ENCODE results near the gene PPP6R3.
A peak's percentile ranks its signal among the peaks of the same experiment; 100 is the strongest.
"Not testable (repeated sequence)": the region's sequence is repeated elsewhere in the genome, so short reads cannot be mapped to it uniquely, and the experiment has no call there.

The PPP6R3 gene

DNA sequence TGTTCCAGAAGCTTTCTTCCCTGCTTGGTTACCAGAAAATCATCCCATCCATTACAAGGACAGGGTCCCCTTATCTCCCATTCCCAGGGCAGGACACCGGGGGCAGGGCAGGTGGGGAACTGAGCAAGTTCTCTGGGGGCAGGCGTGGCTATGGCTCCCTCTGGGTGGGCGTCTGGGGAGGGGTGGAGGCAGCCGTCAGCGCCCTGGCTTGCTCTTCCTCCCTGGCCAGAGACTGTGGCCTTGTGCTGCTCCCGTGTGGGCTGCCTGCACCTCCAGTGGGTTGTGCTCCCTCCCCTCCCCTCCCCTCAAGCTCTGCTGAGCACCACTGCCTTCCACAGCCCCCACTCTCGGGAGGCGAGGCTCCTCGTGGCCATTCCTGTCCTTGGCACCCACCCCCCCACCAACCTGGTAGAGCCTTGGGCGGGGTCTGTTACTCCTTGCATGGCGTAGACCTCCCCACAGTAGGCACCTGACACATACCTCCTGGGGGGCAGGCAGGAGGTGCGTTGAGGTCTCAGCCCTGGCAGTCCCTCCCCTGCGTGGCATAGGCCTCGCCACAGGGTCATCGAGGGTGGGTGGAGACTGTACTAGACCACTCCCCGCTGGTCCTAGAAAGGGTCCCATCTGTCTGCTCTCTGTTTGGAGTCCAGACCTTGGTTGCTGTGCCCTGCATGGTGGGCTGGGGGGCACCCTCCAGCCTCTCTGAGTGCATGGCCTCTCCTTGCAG lies 24.2 kb upstream of the PPP6R3 start:
- DNase-seq, result no peak

DNA sequence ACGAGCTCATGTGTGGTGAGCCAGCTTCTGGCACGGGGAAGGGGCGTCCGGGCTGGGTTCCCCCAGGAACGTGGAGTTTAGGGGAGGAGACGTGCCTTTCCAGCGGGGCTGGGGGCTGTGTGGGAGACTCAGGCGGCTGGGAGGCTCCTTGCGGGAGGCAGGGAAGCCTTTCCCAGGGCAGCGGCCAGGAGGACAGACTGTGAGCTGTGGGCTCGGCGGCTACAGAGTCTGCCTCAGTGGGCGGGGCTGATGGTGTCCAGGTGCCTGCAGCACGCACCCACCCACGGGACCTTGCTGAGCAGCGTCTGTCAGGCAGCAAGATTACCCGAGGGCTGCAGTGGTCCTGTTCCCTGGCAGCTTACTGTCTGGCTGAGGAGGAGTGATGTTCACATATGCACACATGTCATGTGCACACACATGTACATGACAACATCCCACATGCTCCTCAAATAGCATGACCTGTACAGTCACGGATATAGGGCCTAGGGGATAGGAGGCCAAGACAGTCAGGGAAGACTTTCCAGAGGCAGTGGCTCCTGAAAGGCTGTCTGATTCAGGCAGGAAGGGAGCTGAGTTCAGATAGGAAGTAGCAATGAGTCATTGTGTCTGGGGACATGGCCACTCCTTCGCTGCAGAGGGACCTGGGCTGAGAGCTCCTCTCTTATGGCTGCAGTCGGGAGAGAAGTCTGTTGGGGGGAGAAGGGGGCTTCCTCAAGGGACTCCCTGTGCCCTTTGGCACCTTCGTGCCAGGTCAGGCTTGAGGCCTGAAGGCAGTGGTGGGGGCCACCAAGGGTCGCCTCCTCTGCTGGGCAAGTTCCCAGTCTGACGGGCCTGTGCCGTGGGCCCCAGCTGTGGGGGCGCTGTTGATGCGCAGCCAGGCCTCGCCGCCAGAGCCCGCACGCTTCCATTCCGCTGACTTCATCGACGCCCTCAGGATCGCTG lies 23.3 kb upstream of the PPP6R3 start:
- peak; percentile 84 to 87 for DNase-seq

DNA sequence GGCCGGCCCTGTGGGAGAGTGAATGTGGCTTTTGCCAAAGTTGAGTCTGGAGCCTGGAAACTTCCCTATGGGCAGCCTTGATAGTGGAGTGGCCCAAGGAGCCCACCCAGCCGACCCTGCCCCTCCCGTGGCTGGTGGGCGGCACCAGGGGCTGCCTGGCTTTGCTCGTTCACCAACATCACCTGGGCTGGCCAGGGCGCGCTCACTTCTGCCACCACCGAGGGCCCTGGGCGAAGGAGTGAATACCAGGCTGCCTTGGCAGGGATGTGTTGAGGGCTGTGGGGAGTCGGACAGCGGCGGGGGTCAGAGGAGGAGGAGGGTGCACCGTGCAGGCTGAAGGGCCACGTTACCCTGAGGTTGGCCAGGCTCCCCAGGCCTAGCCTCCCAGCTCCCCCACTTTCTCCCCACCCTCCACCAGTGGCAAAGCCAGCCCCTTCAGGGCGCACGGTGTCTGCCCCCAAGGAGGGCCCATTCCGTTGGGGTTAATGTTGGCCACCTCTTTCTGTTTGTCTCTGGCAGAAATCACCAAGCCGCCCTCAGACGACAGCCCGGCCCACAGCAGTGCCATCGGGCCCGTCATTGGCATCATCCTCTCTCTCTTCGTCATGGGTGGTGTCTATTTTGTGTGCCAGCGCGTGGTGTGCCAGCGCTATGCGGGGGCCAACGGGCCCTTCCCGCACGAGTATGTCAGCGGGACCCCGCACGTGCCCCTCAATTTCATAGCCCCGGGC lies 22.5 kb upstream of the PPP6R3 start:
- no peak for DNase-seq

DNA sequence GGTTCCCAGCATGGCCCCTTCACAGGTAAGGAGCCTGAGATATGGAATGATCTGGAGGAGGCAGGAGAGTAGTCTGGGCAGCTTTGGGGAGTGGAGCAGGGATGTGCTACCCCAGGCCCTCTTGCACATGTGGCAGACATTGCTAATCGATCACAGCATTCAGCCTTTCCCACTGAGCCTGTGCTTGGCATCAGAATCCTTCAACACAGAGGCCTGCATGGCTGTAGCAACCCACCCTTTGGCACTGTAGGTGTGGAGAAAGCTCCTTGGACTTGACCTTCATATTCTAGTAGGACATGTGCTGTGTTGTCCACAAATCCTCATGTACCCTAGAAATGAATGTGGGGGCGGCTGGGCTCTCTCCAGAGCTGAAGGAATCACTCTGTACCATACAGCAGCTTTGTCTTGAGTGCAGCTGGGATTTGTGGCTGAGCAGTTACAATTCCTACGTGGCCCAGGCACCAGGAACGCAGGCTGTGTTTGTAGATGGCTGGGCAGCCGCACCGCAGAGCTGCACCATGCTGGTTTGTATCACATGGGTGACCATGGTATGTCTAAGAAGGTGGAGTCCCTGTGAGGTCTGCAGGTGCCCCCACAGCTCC lies 21.8 kb upstream of the PPP6R3 start:
- no peak for DNase-seq

DNA sequence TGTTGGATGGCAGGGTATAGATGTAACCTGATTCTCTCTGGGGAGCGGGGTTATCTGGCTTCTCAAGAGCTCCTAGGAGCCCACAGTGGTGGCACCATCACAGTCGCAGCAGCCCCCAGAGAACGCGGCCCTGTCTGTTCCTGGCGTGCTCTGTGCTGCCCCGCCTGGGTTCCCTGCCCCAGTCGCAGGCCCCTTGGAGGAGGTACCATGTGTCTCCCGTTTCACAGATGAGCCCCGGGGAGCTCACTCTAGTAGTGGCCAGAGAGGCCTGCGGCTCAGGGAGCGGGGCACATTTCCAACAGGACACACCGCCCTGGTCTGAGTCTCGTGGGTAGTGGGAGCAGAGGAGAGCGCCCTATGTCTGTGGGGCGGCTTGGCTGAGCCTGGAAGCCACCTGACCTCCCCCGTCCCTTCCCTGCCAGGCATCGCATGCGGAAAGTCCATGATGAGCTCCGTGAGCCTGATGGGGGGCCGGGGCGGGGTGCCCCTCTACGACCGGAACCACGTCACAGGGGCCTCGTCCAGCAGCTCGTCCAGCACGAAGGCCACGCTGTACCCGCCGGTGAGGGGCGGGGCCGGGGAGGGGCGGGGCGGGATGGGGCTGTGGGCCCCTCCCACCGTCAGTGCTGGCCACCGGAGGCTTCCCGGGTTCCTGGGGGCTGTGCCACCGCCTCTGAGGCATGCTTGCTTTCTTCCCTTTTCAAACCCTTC lies 21.0 kb upstream of the PPP6R3 start:
- no peak for DNase-seq

DNA sequence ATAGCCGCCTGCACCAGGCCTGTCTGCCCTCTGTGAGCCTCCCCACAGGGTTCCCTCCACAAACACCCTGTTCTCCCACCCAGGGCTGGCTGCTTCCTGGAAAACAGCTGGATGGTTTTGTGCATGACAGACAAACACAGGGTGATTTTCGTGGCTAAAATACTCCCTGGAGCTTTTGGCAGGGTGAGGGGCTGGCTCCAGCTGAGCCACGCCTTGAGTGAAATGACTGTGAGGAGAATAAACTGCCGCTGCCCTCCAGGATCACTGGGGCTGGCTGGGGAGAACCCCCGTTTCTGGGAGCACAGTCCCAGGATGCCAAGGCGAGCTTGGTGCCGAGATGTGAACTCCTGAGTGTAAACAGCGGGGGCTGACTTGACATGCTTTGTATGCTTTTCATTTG lies 20.3 kb upstream of the PPP6R3 start:
- no peak for DNase-seq

DNA sequence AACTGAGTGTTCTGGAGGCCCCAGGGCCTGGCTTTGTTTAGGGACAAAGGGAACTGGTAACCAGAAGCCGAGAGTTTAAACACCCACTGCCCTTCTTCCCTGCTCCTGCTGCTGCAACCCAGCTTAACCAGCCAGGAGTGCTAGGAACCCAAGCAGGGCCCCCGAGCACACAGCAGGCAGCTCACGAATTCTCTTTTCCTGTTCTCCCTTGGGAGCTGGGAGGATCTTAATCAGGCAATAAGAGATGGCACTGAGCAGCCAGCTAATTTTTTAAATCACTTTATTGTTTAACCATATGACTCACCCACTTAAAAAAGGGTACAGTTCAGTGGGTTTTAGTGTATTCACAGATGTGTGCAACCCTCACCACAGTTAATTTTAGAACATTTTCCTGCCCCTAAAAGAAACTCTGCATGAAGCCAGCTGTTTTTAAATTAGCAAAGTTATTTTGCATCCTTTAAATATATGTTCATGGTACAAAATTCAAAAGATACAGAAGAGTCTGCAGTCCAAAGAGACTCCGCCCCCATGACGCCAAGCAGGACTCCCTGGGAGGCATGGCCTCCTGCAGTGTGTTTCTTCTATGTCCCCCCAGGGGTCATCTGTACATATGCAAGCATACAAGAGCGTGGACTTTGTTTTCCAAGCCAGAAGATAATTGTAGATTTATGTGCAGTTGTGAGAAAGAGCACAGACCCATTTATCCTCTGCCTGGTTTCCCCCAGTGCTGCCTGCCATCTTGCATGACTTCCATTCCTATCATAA lies 18.9 kb upstream of the PPP6R3 start:
- DNase-seq, result peak in 1 of 2 experiments; percentile 7

DNA sequence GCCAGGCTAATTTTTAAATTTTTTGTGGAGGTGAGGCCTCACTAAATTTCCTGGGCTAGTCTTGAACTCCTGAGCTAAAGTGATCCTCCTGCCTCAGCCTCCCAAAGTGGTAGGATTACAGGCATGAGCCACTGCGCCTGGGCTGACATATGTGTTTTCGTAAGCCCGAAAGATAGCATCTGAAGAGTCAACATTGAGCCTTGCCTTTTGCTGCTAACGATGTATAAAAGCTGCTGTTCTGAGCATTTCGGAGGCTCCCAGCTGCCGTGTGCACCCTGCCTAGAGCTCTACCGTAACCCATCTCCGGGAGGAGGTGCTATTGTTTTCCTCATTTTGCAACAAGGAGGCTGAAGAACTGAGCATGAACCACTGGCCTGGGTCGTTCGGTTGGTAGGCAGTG lies 18.1 kb upstream of the PPP6R3 start:
- no peak for DNase-seq

DNA sequence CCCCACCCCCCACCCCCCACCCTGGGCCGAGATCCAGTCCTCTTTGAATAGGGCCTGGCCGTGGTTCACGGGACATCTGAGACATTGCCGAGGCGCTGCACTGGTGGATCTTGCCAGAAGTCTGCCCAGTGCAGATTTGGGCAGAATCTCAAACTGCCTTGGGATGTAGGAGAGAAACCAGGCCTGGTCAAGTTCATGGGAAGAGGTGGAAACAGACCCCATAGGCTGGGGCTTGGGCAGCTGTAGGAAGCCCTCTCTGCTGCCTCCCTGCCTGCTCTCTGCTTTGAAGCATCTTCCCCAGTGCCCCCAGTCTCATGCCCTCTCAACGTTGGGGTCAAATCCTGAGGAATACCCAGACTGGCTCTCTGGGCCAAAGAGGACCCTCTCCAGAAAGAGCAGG lies 16.0 kb upstream of the PPP6R3 start:
- DNase-seq, result no peak

DNA sequence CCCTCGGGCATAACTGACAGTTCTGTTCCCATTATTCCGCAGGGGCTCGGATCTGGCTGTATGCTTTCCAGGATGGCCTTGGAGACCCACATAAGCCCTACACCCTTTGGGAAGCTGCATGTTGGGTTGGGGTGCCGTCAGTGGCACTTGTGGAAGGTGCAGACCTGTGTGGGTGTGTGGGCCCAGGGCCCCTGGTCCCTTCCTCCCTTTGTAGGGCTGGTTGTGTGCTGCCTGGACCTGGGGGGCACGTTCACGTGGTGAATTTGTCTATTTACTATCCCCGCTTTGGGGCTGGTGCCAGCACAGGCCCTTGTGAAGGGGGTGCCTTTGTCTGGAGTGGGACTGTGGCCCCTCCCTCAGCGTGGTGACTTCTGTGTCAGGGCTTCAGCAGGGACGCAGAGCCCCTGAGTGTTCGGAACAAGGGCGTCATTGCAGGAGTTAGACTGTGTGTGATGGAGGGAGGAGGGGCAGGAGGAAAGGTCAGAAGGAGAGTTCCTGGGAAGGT lies 15.0 kb upstream of the PPP6R3 start:
- DNase-seq, result no peak

DNA sequence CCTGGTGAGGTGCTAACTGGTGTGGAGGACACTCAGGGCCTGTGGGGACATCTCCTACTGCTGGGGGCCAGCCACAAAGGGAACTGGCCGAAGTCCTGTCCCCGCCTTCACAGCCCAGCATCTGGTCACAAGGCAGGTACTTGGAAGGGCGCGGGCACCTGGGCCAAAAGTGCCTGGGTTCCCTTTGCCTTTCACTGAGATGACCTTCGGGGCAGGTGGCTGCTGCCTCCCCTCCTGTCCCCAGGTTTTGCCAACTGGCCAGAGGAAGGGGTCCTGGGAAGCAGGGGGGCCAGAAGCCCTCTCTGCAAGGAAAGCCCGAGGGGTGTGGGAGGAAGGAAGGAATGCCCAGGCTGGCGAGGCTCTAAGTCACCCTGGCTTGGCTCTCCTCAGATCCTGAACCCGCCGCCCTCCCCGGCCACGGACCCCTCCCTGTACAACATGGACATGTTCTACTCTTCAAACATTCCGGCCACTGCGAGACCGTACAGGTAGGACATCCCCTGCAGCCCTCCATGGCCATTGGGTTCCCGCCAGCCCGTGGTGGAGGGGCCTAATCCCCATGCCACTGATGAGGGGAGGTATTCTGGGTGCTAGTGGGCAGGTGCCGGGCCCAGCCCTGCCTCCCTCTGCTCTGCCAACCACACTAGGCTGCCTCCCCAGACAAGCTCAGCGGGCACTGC lies 14.4 kb upstream of the PPP6R3 start:
- no peak for DNase-seq

DNA sequence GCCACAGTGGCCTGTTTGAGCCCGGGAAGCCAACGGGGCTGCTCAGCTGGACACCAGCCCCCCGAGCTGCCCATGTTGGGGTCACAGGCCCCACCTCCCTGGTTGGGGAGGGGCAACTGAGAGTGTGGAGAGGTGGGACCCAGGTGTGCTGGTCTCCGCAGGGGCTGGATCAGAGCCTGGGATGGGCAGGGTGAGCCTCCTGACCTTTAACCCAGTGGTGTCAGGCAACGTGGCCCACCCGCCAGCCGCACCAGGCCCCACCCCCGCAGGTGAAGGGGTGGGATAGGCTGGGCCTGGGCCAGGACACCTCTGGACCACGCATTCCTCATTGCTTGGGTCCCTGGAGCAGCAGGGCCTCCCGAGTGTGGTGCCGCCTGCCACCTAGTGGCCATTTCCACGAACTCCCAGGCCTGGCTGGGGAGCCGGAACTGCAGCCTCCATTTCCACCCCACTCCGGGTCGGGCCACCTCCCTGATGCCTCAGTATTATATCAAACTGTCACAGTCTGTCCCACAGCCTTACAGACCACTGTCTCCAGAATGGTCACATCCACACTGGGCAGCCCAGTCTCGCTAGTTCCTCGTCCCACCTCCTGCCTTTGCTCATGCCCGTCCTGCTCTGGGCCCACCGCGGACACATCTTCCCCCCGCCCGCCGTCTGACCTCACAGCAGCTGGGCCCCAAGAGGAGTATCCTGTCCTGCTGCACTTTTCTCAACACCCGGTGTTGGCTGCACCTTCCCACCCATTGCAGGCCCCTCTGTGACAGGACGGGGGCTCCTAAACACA lies 13.3 kb upstream of the PPP6R3 start:
- DNase-seq, result peak; percentile 48 to 56

DNA sequence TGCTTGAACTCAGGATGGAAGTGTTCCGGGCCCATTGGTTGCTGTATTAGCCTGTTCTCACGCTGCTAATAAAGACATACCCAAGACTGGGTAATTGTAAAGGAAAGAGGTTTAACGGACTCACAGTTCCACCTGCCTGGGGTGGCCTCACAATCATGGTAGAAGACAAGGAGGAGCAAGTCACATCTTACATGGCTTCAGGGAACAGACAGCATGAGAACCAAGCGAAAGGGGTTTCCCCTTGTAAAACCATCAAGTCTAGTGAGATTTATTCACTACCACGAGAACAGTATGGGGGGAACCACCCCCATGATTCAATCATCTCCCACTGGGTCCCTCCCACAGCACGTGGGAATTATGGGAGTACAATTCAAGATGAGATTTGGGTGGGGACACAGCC lies 12.6 kb upstream of the PPP6R3 start:
- DNase-seq, result not testable (repeated sequence)

DNA sequence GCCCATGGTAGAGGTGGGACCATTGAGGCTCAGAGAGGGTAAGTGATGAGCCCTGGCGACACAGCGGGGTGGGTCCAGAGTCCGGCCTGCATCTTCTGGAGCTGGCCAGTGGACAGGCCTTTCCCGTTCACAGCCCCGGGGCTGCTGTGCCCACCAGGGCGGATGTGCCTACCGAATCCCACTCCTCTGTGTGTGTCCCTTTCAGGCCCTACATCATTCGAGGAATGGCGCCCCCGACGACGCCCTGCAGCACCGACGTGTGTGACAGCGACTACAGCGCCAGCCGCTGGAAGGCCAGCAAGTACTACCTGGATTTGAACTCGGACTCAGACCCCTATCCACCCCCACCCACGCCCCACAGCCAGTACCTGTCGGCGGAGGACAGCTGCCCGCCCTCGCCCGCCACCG lies 11.9 kb upstream of the PPP6R3 start:
- DNase-seq, result no peak

DNA sequence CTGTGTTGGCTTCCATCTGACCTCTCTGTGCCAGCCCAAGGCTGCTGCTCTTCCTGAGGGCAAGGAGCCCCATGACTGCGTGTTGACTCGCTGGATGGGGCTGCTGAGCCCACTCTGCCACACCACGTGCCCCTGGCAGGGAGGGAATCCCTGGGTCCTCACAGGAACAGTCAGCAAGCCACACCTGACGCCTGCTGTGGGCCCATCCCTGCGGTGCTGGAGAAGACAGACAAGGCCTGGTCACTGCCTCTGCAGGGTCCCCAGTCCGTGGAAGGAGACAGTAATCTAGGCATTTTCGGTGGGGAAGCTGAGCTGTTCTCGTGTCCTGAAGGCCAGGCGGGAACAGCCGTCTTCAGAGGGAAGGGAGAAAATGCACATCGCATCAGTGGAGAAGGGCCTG lies 10.6 kb upstream of the PPP6R3 start:
- no peak for DNase-seq

DNA sequence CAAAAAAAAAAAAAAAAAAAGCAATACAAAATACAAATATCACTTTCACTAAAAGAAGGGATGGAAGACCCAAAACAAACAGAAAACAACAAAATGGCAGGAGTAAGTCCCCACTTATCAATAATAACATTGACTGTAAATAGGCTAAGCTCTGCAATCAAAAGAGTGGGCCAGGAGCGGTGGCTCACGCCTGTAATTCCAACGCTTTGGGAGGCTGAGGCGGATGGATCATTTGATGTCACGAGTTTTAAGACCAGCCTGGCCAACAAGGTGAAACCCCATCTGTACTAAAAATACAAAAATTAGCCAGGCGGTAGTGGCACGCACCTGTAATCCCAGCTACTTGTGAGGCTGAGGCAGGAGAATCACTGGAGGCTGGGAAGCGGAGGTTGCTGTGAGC lies 9.8 kb upstream of the PPP6R3 start:
- DNase-seq, result no peak

DNA sequence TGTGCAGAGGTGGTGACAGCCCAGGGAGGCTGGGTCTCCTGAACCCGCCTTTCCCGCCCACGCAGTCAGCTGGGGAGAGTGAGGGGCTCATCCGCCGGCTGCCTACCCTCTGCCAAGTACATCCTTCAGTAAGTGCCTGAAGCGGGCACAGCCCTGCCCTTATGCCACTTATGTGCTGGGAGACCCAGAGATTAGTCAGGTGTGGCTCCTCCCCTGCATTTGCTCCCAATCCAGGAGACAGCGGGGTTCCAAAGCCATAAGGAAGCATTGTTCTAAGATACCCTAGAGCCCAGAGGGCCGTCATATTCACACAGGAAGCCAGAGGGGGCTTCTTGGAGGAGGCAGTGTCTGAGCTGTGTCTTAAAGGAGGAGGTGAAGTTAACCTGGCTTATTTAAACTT lies 5.8 kb upstream of the PPP6R3 start:
- DNase-seq, result no peak

DNA sequence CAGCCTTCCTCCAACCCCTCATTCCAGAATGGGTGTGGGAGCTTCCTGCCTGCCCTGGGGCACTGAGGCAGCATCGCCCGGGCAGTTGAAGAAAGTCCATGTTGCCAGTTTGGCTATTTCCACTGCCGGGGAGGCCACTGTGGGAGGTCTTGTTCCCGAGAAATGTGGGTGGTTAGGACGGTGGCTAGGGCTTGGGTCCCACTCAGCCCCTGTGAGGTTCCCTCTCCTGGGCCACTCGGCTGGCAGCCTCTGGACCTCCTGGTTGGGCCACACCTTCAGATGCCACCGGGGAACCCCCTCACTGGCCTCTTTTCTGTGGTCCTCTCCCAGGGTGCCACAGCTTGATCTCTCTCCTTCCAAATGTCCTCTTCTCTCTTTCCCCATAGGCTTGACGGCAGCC lies 5.1 kb upstream of the PPP6R3 start:
- no peak for DNase-seq

DNA sequence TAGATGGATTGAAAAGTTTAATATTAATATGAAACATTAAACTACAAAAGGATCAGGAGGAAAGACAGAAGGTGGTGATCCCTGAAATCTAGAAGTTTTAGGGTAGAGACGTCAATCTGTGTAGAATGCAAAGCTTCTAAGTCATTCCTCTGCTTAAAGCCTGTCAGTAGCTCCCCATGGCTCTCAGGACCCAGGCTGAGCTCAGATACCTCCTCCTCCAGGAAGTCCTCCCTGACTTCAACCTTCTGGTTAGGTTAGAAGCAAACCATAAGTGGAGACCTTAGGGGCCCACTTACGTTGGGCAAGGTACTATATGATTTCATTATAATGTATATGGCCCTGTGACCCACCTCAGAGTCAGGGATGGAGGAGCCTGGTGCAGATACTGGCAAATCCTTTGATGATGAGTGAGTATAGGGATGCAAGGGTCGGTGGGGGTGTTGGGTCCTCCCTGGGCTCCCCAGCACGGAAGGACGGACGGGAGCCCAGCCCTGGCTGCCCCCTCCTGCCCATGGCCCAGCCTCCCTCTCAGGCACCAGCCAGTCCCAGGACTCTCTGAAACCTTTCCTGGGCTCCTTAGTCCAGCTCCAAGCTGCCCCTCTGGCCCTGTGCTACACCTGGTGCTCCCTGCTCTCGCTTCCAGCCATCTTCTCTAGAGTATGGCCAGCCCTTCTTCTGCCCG lies 3.2 kb upstream of the PPP6R3 start:
- DNase-seq, result no peak

DNA sequence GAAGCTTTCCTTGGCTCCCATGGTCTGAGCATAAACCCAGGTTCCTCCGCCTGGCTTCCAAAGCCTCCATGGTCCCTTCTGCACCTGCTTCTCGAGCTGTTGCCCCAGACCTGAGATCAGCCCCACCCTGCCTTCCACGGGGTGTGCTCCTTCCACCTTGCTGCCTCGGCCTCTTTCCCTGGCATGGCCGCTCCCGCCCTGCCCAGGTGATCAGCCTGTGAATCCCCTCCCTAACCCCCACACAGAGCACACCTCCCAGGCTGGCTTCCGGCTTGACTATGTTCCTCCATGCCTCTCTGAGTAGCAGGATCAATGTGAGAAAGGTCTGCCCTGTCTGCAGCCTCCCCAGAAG lies 2.7 kb upstream of the PPP6R3 start:
- no peak for DNase-seq

Measured in Kasumi-1 (cell line).